LNCaP clone FGC (cell line): Measurements from ENCODE around the gene CATSPERB.
"Not testable (repeated sequence)": the region's sequence is repeated elsewhere in the genome, so short reads cannot be mapped to it uniquely, and the experiment has no call there.

Experiments
- DNase-seq: peaks from one replicate; pipeline ENCODE4 v3.0.0-alpha.2; 2011; ENCODE audit warnings: low read depth
- H3K4me3 ChIP-seq: 2 replicates; pipeline ENCODE4 v1.5.1; 2011; ENCODE audit warnings: mild to moderate bottlenecking, low read depth, low read length, control low read depth
- CTCF ChIP-seq: IDR thresholded peaks from 2 replicates; pipeline ENCODE4 v1.5.1; 2012; ENCODE audit warnings: mild to moderate bottlenecking; ENCODE audit not compliant: control insufficient read depth, insufficient read depth; ENCODE audit errors: extremely low read depth

Gene CATSPERB

GRCh38 chr14:91609161-91609560 lies 122.7 kb downstream of the CATSPERB start:
- H3K4me3 ChIP-seq = no peak overlapping the region
- TF ChIP-seq CTCF = peak; percentile 20; the same call in 1 of the 2 replicates
- DNase-seq = peak; percentile 80

DNA sequence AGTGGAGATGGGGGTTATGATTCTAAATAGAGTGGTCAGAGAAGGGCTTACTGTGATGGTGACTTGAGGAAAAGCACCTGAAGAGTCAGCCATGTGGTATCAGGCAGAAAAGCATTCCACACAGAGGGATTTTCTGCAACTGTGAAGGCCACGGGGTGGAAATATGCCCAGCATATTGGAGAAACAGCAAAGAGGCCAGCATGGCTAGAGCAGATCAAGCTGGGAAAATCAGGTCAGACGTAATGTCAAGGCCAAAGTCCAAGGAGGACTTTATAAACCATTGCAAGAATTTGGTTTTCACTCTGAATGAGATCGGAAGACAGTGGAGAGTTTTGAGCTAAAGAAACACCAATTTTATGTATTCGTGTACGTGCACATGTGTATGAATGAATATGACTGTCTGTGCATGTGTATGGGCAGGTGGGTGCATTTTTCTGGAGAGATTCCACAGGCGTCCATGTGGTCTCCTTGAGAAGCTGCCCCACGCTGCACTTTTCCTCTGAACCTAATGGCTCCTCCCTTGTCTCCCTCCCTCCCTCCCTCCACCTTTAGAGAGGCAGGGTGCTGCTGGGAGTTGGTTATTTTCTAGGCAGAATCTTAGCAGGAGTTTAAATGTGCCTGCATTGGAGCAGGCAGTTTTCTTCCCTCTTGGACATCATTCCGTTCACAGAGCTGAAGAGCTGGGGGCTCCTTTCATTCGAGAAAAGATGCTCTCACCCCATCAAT lies 124.4 kb downstream of the CATSPERB start:
- H3K4me3 ChIP-seq = no peak overlapping the region
- no peak for TF ChIP-seq CTCF
- no peak for DNase-seq

GRCh38 chr14:91606851-91607250 lies 125.0 kb downstream of the CATSPERB start:
- TF ChIP-seq CTCF = no peak
- DNase-seq = no peak
- H3K4me3 ChIP-seq = no peak overlapping the region

DNA sequence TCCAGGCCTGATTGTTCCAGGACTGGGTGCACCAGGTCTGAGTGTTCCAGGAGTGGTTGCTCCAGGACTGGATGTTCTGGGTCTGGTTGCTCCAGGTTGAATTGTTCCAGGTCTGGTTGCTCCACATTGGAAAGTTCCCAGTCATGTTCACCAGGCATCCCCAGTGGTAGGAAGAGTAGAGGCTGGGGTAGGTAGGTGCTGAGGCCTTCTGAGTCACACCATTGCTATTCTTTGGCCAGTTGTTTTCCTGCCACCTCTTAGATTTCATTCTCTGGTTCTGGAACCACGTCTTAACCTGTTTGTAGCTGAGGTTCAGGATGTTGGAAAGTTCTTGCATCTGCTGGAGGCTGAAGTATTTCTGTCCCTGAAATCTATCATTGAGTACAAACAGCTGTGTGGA lies 127.3 kb downstream of the CATSPERB start:
- not testable (repeated sequence) for DNase-seq, H3K4me3 ChIP-seq

DNA sequence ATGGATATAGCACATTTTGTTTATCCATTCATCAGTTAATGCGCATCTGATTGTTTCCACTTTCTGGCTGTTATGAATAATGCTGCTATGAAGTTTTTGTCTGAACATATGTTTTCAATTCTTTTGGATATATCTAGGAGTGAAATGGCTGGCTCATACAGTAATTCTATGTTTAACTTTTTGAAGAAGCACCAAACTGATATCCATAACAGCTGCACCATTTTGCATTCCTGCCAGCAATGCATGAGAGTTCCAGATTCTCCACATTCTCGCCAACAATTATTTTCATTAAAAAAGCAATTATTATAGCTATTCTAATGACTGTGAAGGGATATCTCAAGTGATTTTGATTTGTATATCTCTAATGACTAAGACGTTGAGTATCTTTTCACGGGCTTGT lies 131.9 kb downstream of the CATSPERB start:
- no peak overlapping the region for H3K4me3 ChIP-seq
- no peak for DNase-seq
- no peak for TF ChIP-seq CTCF

DNA sequence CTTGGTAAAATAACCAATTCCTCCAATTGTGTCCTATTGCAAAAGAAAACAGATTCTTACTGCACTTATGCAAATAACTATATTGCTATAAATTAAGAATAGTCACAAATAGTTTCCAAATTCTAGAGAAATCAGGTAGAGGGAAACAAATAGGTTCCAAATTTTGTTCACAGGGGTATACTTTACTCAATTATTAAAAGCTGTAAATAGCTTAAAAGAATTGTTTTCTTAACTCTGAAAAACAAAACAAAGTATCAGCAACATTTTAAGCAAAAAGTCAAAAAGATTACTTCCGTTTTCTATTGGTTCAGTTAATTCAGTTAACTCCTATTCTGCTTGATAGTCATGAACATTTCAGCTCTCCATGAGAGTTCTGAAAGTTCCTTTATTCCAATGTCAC lies 136.2 kb downstream of the CATSPERB start:
- no peak overlapping the region for H3K4me3 ChIP-seq
- no peak for TF ChIP-seq CTCF
- no peak for DNase-seq

DNA sequence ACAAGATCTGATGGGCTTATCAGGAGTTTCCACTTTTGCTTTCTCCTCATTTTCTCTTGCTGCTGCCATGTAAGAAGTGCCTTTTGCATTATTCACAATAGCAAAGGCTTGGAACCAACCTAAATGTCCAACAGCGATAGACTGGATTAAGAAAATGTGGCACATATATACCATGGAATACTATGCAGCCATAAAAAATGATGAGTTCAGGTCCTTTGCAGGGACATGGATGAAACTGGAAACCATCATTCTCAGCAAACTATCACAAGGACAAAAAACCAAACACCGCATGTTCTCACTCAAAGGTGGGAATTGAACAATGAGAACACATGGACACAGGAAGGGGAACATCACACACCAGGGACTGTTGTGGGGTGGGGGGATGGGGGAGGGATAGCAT lies 137.9 kb downstream of the CATSPERB start:
- DNase-seq, H3K4me3 ChIP-seq: not testable (repeated sequence)

DNA sequence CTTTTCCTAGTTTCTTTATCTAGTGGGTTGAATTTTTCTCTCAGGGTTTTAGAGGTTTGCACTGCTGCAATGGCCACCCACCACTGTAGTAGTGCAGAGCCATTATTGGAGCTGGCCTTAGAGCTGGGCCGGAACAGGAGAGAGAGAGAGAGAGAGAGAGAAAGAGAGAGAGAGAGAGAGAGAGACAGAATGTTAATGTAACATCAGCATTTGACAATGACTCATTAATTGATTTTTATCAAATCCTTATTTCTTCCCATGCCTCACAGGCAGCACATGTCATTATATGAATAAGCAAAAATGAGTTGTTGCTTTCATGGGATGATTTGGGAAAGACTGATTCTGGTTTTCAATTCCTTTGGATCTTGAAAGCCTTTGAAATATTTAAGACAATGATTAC lies 145.5 kb downstream of the CATSPERB start:
- TF ChIP-seq CTCF = no peak
- no peak for DNase-seq

More for the DNA sequence above, 145.5 kb downstream of the CATSPERB start:
- no peak overlapping the region for H3K4me3 ChIP-seq
